Measurements from ENCODE around the gene PTPN1.
"Not testable (repeated sequence)": the region's sequence is repeated elsewhere in the genome, so short reads cannot be mapped to it uniquely, and the experiment has no call there.

The PTPN1 gene

GRCh38 chr20:50481741-50482140 is 28.4 kb upstream of the PTPN1 start:
- DNase-seq: no peak

GRCh38 chr20:50482396-50482981 is 27.7 kb upstream of the PTPN1 start:
- peak in 3 of 4 experiments; percentile 25 to 32 (median 31) for DNase-seq

- DNase-seq: peak; percentile 65 to 85 (median 73)
Observed at GRCh38 chr20:50484271-50484976, 25.8 kb upstream of the PTPN1 start.

- DNase-seq: no peak
Observed at GRCh38 chr20:50487397-50487796, 22.8 kb upstream of the PTPN1 start.

- DNase-seq: no peak
Observed at GRCh38 chr20:50488236-50488806, 21.9 kb upstream of the PTPN1 start.

DNA sequence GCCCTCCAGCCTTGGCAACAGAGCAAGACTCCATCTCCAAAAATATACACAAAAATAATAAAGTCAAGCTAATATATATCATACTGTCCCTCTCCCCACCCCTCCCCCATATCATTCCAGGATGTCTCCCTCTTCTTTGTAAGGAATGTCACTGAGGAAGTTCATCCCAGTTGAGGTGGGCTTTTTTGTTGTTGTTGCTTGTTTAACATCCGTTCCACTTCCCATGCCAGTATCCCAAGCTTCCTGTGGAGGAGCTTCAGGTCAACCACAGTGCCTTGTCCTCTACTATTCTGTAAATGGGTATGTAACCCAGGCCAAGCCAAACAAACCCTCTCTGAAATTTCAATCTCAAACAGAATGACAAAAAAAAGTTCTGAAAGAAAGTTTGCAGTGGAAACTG is 19.0 kb upstream of the PTPN1 start:
- DNase-seq: no peak

GRCh38 chr20:50491926-50492634 is 18.1 kb upstream of the PTPN1 start:
- DNase-seq: no peak

GRCh38 chr20:50493881-50494253 is 16.3 kb upstream of the PTPN1 start:
- no peak for DNase-seq

- DNase-seq: no peak
Observed at GRCh38 chr20:50494428-50494827, 15.8 kb upstream of the PTPN1 start.

- peak; percentile 45 to 79 (median 69) for DNase-seq
Observed at GRCh38 chr20:50496773-50497385, 13.3 kb upstream of the PTPN1 start.

- DNase-seq: peak; percentile 83 to 97 (median 91)
Observed at GRCh38 chr20:50498071-50498776, 12.0 kb upstream of the PTPN1 start.

DNA sequence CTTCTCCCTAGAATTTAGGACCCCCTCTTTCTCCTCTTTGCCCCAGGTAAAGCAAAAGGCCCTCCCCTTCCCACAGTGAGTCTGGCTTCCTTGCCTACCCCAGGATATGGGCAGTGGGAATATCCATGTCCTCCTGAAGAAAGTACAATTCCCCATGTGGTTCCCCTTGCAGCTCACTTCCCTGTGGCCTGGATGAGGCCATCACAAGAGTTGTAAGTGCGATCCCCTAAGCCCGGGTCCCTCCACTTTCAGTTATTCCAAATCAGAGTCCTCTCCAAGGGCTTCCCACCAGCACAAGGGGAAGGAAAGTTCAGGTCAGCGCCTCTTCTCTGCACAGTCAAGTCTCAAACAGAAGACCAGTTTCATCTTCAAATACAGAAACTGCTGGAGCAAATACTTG is 10.2 kb upstream of the PTPN1 start:
- peak in 2 of 4 experiments; percentile 8 to 42 for DNase-seq

GRCh38 chr20:50501972-50502745 is 8.0 kb upstream of the PTPN1 start:
- DNase-seq: peak; percentile 81 to 91 (median 89)

DNA sequence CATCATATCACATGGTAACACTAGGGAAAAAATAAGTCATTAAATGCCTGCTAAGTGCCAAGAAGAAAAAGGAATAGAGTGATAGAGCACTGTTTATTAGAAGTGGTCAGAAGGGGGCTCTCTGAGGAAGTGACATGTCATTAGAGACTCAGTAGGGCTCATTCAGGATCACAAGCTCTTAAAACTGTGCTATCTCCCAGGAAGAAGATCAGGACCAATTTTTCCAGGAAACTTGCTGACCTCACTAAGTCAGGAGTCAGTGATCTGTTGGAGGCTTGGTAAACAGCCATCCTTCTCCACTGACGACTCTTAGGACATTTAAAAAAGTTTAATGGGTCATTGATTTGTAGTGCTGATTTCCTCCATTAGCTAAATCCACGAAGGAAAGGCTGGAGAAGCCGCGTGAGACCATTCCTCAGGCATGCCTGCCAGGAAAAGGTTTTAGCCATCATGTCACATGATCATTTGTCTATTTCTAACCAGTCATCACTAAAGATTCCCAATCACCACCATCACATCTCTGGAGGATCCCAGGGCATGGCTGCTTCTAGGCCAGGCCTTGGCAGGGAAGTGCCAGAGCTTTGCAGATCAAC is 5.9 kb upstream of the PTPN1 start:
- peak in 3 of 4 experiments; percentile 29 to 51 (median 38) for DNase-seq

DNA sequence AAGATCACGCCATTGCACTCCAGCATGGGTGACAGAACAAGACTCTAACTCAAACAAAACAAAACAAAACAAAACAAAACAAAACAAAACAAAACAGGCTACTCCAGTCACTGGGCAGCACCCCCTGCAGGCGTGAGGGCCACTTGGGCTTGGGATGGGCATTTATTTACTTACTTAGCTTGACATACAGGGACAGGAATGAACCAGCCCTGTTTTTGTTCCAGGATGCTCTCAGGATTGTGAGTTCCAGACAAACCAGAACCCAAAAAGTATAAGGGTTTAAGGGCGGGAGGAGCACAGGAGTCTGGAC is 4.0 kb upstream of the PTPN1 start:
- peak in 1 of 4 experiments; percentile 54 for DNase-seq

DNA sequence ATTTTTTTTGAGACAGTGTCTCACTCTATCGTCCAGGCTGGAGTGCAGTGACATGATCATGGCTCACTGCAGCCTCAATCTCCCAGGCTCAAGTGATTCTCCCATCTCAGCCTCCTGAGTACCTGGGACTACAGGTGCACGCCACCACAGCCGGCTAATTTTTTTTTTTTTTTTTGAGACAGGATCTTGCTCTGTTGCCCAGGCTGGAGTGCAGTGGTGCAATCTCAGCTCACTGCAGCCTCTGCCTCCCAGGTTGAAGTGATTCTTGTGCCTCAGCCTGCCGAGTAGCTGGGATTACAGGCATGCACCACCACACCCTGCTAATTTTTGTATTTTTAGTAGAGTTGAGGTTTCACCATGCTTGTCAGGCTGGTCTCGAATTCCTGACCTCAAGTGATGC is 2.4 kb upstream of the PTPN1 start:
- DNase-seq: not testable (repeated sequence)

- DNase-seq: no peak
Observed at GRCh38 chr20:50508171-50508755, 1.9 kb upstream of the PTPN1 start.

DNA sequence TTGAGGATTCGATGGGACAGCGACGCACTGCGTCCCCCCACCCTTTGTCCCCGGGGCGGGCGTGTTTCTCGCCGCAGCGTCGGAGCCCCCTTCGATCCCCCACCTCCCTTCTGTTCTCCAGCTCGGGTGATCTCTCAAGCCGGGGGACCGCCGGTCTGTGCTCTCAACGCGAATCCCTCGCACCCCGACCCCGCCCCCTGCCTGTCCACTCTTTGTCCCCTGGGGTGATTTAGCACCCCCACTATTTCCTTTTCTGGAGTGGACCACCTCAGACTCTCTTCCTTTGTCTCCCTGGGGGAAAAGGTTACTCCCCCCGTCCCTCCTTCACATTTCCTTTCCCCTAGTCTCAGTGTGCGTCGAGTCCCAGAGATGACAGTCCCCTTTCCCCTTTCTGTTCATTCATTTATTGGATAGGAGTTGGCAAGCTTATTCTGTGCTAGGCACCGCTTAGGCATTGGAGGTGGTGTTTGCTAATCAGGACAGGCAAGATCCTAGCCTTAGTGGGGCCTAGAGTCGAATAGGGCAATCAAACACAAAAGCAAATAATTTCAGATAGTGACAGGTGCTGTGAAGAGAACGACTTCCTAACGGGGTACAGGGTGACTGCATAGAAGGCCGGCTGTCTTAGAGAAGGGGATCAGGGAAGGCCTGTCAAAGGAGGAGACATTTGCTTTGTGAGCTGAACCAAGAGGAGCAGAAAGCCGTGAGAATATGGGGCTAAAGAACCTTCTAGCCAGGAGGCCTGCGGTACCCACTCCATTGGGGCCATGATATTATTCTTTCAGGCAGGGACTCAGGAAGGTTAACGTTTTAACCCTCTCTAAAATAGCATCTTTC is 741 bp downstream of the PTPN1 start:
- peak in 3 of 4 experiments; percentile 30 to 41 (median 37) for DNase-seq

DNA sequence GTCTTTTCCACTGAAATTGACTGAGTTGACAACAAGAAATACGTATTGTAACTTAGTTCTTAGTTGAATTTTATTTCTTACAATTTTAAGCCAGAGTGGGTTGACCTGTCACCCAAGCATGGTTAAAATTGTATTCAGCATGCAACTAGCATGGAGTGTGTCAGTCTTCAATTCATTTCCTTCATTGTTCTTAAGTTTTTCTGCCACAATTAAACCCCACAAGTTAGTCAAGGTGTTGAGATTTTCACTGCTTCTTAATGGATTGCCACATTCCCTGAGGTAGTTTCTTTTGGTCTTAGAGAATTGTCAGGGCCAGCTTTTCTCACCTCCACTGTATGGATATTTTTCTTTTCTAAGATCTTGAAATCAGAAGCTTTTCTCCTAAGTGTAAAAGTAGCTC is 2.1 kb downstream of the PTPN1 start:
- DNase-seq: no peak
